Measurements from ENCODE around the gene RNF213. TPM values are rescaled to one million over a fixed set of nuclear protein-coding genes. Genes with fewer than 3 reads are reported as not detected.

Gene RNF213
- total RNA-seq, 4 donors from 2014 or later, result 90.5 to 186 (median 142) TPM

GRCh38 chr17:80382446-80382845, 121.8 kb downstream of the RNF213 start:
- intact Hi-C loops (cut with DNase I; ENCODE audit: low total_unique reads), result no loop called here
- DNase-seq, result no peak
- Histone ChIP-seq H3K27ac (no peak overlapping the region), H3K27me3 (no peaks in the 10 kb centered on the region), H3K4me1 (no peaks in the 10 kb centered on the region), H3K4me3 (no peak overlapping the region), H3K9me3 (no peaks in the 10 kb centered on the region), H3K36me3 (no peaks in the 10 kb centered on the region)
- TF ChIP-seq CTCF (IDR thresholded peaks at IDR 0.05), result no peak
- TF ChIP-seq POLR2A (IDR thresholded peaks at IDR 0.05), result no peak

- H3K27me3 ChIP-seq, result no peaks in the 10 kb centered on the region
- no peaks in the 10 kb centered on the region for H3K36me3 ChIP-seq
- H3K9me3 ChIP-seq, result no peaks in the 10 kb centered on the region
- no peaks in the 10 kb centered on the region for H3K4me1 ChIP-seq
- DNase-seq, result no peak
- intact Hi-C loops (cut with DNase I; ENCODE audit: low total_unique reads), result no loop called here
- no peak overlapping the region for H3K27ac ChIP-seq
- TF ChIP-seq POLR2A (IDR thresholded peaks at IDR 0.05) (no peak), CTCF (IDR thresholded peaks at IDR 0.05) (no peak)
- H3K4me3 ChIP-seq, result no peak overlapping the region
Observed at GRCh38 chr17:80382956-80383355, 122.3 kb downstream of the RNF213 start.

GRCh38 chr17:80384078-80384960, 123.7 kb downstream of the RNF213 start:
- no peak overlapping the region for H3K4me3 ChIP-seq
- no peaks in the 10 kb centered on the region for H3K4me1 ChIP-seq
- H3K36me3 ChIP-seq, result no peaks in the 10 kb centered on the region
- intact Hi-C loops (cut with DNase I; ENCODE audit: low total_unique reads), result no loop called here
- H3K27ac ChIP-seq, result no peak overlapping the region
- no peaks in the 10 kb centered on the region for H3K9me3 ChIP-seq
- DNase-seq, result no peak
- no peak for TF ChIP-seq POLR2A (IDR thresholded peaks at IDR 0.05)
- no peak for TF ChIP-seq CTCF (IDR thresholded peaks at IDR 0.05)
- no peaks in the 10 kb centered on the region for H3K27me3 ChIP-seq

- Histone ChIP-seq H3K27ac (no peak overlapping the region), H3K27me3 (no peaks in the 10 kb centered on the region), H3K36me3 (no peaks in the 10 kb centered on the region), H3K4me1 (no peaks in the 10 kb centered on the region), H3K4me3 (no peak overlapping the region), H3K9me3 (no peaks in the 10 kb centered on the region)
- no peak for DNase-seq
- intact Hi-C loops (cut with DNase I; ENCODE audit: low total_unique reads), result no loop called here
- TF ChIP-seq POLR2A (IDR thresholded peaks at IDR 0.05) (no peak), CTCF (IDR thresholded peaks at IDR 0.05) (no peak)
Observed at GRCh38 chr17:80385046-80385445, 124.4 kb downstream of the RNF213 start.

DNA sequence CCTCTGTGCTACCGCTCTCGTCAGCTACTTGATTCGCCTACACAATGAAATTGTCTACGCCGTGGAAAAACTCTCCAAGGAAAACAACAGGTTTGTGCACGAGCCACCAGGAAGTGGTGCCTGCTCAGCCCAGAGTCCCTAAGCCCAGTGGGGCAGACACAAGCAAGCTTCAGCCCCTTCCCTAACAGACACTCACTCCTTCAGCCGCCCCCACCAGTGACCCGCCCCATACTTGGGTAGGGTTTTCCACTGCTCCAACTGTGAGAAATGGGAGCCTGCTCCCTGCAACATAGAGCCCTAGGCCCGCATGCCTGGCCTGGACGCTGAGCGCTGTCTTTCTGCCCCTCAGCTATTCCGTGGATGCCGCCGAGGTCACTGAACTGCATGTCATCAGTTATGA, 125.7 kb downstream of the RNF213 start:
- H3K36me3 ChIP-seq, result no peaks in the 10 kb centered on the region
- no peaks in the 10 kb centered on the region for H3K4me1 ChIP-seq
- intact Hi-C loops (cut with DNase I; ENCODE audit: low total_unique reads), result no loop called here
- no peaks in the 10 kb centered on the region for H3K27me3 ChIP-seq
- H3K9me3 ChIP-seq, result no peaks in the 10 kb centered on the region
- H3K27ac ChIP-seq, result no peak overlapping the region
- no peak overlapping the region for H3K4me3 ChIP-seq
- DNase-seq, result no peak
- TF ChIP-seq CTCF (IDR thresholded peaks at IDR 0.05), result no peak
- TF ChIP-seq POLR2A (IDR thresholded peaks at IDR 0.05), result no peak
